ENCODE results near the gene GNB1L.

Gene GNB1L

DNA sequence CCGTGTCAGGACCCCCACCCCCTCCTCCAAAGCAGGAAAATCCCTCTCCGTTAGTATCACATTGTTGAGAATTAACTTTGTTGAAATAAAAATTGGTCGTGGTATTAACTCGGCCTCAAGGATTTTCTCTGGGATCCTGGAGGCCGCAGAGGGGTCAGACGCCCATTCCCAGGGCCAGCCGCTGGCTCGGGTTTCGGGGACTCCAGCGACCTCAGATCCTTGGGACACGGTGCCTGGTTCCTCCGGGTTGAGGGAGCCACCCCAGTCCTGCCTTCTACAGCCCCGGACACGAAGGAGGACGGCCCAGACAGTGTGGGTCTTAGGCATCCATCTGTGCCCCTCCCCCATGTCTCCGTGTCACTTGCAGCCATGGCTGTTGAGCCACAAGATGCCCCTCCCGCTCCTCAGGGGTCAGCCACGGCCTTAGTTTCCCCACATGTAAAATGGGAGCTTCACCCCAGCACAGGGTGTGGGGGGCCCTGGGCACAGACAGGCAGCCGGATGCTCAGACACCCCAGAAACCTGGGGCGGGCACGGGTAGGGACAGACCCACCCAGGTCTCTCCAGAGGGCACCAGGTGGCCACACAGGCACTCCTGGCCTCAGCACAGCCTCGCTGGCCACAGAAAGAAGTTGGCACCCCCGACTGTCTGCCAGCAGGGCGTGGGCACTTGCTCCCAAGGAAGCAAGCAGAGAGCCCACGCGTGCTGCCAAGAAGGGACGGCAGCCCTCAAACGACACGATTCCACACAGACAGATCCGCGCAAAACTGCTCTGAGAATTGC is 115.8 kb downstream of the GNB1L start:
- TF ChIP-seq, protein P1, sequence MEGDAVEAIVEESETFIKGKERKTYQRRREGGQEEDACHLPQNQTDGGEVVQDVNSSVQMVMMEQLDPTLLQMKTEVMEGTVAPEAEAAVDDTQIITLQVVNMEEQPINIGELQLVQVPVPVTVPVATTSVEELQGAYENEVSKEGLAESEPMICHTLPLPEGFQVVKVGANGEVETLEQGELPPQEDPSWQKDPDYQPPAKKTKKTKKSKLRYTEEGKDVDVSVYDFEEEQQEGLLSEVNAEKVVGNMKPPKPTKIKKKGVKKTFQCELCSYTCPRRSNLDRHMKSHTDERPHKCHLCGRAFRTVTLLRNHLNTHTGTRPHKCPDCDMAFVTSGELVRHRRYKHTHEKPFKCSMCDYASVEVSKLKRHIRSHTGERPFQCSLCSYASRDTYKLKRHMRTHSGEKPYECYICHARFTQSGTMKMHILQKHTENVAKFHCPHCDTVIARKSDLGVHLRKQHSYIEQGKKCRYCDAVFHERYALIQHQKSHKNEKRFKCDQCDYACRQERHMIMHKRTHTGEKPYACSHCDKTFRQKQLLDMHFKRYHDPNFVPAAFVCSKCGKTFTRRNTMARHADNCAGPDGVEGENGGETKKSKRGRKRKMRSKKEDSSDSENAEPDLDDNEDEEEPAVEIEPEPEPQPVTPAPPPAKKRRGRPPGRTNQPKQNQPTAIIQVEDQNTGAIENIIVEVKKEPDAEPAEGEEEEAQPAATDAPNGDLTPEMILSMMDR (IDR thresholded peaks at IDR 0.05; ENCODE audit: insufficient read depth, low read length, missing control alignments), result no peak
- CTCF ChIA-PET, result interaction anchor here (1.1 to 1.5 kb wide), 2 partner anchors 8 to 11 kb away, joined by 3 to 6 read pairs; no protein-coding TSS in a partner anchor
- POLR2A ChIA-PET, result no interaction called here
- no peak for DNase-seq (ENCODE audit: low read depth, low spot score)
- H3K4me3 ChIP-seq (ENCODE audit: low read depth, low read length), result no peak overlapping the region

DNA sequence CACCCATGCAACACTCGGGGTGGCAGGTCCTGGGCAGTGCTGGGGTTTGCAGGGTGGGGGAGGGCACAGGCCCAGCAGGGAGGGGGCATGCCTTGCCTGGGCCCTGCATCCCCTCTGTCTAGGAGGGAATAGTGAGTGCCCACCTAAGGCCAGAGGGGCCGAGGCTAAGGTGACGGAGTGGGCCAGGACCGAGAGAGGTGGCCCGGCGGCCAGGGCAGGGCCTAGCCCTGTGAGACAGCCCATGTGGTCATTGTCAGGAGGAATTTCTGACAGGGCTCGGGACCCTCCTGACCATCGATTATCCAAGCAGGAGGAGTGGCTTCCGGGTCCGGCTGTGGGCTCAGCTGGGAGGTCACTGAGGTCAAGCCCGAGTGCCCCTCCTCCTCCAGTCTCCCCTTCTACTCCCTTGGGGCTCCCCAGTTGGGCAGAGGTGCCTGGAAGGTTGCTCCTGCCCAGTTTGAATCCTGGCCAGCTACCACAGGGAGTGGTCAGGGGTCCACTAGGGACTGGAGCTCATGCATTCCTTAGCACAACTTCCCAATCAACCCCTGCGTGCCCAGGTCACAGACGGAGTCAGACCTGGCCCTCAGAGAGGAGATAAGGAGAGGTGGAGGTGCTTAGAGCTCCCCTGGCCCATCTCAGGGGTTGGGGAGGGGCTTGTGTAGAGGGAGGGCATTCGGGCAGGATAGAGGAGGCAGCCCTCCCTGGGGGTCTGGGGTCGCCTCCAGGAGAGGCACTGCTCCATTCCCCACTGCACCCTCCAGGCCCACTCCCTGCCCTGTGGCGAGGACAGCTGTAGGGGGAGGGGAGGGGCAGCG is 116.6 kb downstream of the GNB1L start:
- TF ChIP-seq, protein P1 (IDR thresholded peaks at IDR 0.05; ENCODE audit: insufficient read depth, low read length, missing control alignments), result no peak
- no peak overlapping the region for H3K4me3 ChIP-seq (ENCODE audit: low read depth, low read length)
- POLR2A ChIA-PET, result no interaction called here
- no peak for DNase-seq (ENCODE audit: low read depth, low spot score)
- CTCF ChIA-PET, result interaction anchor here (1.1 kb wide), 1 partner anchor 12 kb away, joined by 3 read pairs; no protein-coding TSS in a partner anchor

DNA sequence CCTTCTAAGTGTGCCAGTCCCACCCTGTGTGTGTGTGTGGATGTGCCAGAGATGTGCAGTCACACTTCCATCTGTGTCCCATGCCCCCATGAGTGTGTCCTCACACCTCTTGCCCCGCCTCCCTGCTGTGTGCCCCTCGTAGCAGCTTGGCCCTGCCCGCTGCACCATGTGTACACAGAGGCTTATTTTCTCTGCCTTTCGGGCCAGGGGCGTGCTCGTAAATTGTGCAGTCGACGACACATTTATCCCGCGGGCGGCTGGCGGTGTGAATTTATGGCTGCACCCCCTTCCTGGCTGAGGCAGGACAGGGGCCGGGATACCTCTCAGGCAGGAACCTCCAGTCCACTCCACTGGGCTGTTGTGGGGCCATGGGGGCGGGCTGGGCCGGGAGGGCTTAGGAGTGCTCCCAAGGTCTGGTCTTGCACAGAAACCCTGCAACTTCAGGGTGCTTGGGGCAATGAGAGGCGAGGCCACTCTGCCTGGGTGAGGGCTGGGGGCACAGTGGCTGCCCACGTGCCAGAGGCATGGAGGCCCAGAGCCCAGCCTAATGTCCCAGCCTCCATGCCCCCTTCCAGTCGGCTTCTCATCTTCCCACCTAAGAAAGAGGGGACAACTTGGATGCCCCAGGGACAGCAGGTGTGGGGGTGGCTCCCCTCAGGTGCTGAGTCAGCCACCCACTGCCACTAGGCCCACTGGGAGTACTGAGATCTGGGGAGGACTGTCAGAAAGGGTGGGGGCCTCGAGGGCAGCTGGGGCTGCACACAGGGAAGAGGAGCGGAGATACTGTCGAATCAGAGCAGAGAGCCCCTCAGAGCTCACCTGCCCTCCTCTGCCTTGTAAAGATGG is 118.8 kb downstream of the GNB1L start:
- TF ChIP-seq, protein P1 (IDR thresholded peaks at IDR 0.05; ENCODE audit: insufficient read depth, low read length, missing control alignments), result no peak
- POLR2A ChIA-PET, result no interaction called here
- CTCF ChIA-PET, result interaction anchor here (1.4 kb wide), 1 partner anchor 174 kb away, joined by 9 read pairs; no protein-coding TSS in a partner anchor
- H3K4me3 ChIP-seq (ENCODE audit: low read depth, low read length), result no peak overlapping the region
- no peak for DNase-seq (ENCODE audit: low read depth, low spot score)

DNA sequence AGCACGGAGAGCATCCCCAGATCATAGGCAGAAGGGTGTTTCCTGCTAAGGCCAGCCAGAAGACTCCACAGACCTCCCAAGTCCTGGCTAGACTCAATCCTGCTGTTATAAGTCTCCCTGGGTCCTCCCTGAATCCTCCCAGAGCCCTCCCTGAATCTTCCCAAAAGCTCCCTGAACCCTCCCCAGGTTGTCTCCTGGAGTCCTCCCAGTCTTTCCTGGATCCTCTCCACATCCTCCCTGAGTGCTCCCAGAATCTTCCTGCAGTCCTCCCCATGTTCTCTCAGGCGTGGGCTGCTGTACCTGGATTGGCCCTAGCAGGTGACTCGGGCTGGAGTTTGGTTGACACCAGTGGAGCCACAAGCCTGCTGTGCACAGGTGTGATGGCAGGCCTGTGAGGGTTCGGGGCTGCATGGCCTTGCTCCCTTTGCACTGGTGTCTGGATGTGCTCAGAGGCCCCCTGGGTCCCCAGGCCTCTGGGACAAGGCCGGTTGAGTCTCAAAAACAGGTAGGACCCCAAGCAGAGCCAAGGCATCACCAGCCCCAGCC is 119.8 kb downstream of the GNB1L start:
- DNase-seq (ENCODE audit: low read depth, low spot score), result no peak
- POLR2A ChIA-PET, result no interaction called here
- CTCF ChIA-PET, result interaction anchor here (1.0 to 7.0 kb wide), 4 partner anchors 168 to 208 kb away, joined by 3 to 444 read pairs (median 67); no protein-coding TSS in a partner anchor

DNA sequence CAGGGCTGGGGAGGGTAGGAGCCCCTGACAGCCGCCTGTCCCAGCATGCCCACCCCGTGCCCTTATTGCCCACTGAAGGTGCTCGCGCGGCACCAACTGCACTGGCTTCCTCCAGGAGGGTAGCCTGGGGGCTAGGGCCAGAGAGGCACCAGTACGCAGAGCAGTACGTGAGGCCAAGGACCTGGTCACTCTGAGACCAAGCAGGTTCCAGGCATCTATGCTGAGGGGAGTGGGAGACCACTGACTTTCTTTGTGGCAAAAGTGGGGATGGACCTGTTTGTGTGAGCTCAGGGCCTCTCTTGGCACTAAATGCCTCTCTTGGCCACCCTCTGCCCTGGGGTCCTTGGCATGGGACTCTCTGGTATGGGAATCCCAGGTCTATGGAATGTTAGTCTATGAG is 120.5 kb downstream of the GNB1L start:
- H3K4me3 ChIP-seq (ENCODE audit: low read depth, low read length), result no peak overlapping the region
- DNase-seq (ENCODE audit: low read depth, low spot score), result no peak
- ChIA-PET POLR2A (no interaction called here), CTCF (interaction anchor here (1.0 to 7.0 kb wide), 3 partner anchors 169 to 209 kb away, joined by 3 to 444 read pairs (median 125); no protein-coding TSS in a partner anchor)
- TF ChIP-seq, protein P1 (IDR thresholded peaks at IDR 0.05; ENCODE audit: insufficient read depth, low read length, missing control alignments), result no peak

More for the DNA sequence above, 119.8 kb downstream of the GNB1L start:
- H3K4me3 ChIP-seq (ENCODE audit: low read depth, low read length), result no peak overlapping the region
- TF ChIP-seq, protein P1 (IDR thresholded peaks at IDR 0.05; ENCODE audit: insufficient read depth, low read length, missing control alignments), result no peak
